Left lung (tissue), 10 donors: ENCODE data around the gene HNRNPA0. TPM values are rescaled to one million over a fixed set of nuclear protein-coding genes. Genes with fewer than 3 reads are reported as not detected.

ENCODE experiments used
- ATAC-seq: fragments of 200-7000 bp; cut with Tn5 transposase; one replicate; pipeline ENCODE4 v1.9.1; 2020; ENCODE audit warnings: moderate library complexity
- DNase-seq, 4 donors: peaks; one replicate each; pipeline ENCODE4 v3.0.0-alpha.2; 2013 to 2020
- H3K27ac ChIP-seq, 2 donors: fragments of 200-600 bp; sonication (generic) in 1 of 2; one replicate each; pipeline versions ENCODE4 v1.5.0 to v1.8.0; 2020 to 2021
- H3K27me3 ChIP-seq, 2 donors: fragments of 200-600 bp; sonication (generic) in 1 of 2; one replicate each; pipeline versions ENCODE4 v1.5.0 to v1.8.0; 2020 to 2021
- H3K36me3 ChIP-seq, 2 donors: fragments of 200-600 bp; sonication (generic) in 1 of 2; one replicate each; pipeline versions ENCODE4 v1.5.0 to v1.8.0; 2020 to 2021
- H3K4me1 ChIP-seq, 2 donors: fragments of 200-600 bp; one replicate each; pipeline ENCODE4 v1.8.0; 2021
- H3K4me3 ChIP-seq, 2 donors: fragments of 200-600 bp; sonication (generic) in 1 of 2; one replicate each; pipeline versions ENCODE4 v1.5.0 to v1.8.0; 2020 to 2021; ENCODE audit warnings: mild to moderate bottlenecking in 1 of 2
- H3K9me3 ChIP-seq, 2 donors: fragments of 200-600 bp; sonication (generic) in 1 of 2; one replicate each; pipeline versions ENCODE4 v1.5.0 to v1.8.0; 2020 to 2021
- CTCF ChIP-seq, 2 donors: fragments of 200-600 bp; sonication (generic) in 1 of 2; IDR thresholded peaks; one replicate each; pipeline versions ENCODE4 v1.5.0 to v1.8.0; 2021; ENCODE audit warnings: antibody characterized with exemption in 2 of 2
- intact Hi-C, 2 donors: fragments of 100-400 bp; cut with DNase I; formaldehyde crosslinking; loops; one replicate each; pipeline versions ENCODE4 v1.11.2 to v1.14.2; 2022
- polyA plus RNA-seq, 6 donors: library from polyadenylated mRNA; unstranded; fragments of 120-200 nt; gene quantifications; one replicate each; pipeline ENCODE4 v1.2.1, GENCODE V29; 2013; ENCODE audit not compliant: insufficient read length in 6 of 6
- total RNA-seq, 2 donors: library from RNA; stranded (reverse); fragmentation: NEBNext Ultra II Directional; extraction: Animal tissue kit (Norgen Biotek cat#: 25700); gene quantifications; one replicate each; pipeline ENCODE4 v1.2.1, GENCODE V29; 2021
- donor health status: DM: no; HTN: yes; CAD: no.
- donor health status: DM: no; HTN: no; CAD: no.

Gene HNRNPA0
- total and polyA plus RNA-seq, 8 donors: 22.7 to 83.3 (median 71.1) TPM

GRCh38 chr5:137710086-137710485, 44.1 kb downstream of the HNRNPA0 start:
- DNase-seq (no peak), ATAC-seq (no peak)
- Histone ChIP-seq H3K36me3 (no peaks in the 10 kb centered on the region), H3K27me3 (no peaks in the 10 kb centered on the region), H3K4me1 (no peaks in the 10 kb centered on the region), H3K4me3 (no peak overlapping the region), H3K9me3 (peaks cover 0 to 10% of the 10 kb centered on the region in 2 donors), H3K27ac (no peak overlapping the region)
- intact Hi-C loops: no loop called here
- TF ChIP-seq CTCF (IDR thresholded peaks at IDR 0.05): no peak

- no peak overlapping the region for H3K27ac ChIP-seq
Measured at GRCh38 chr5:137708796-137709559, 45.2 kb downstream of the HNRNPA0 start.

GRCh38 chr5:137708062-137708461, 46.1 kb downstream of the HNRNPA0 start:
- H3K4me3 ChIP-seq: no peak overlapping the region
- peaks cover 0 to 3% of the 10 kb centered on the region in 2 donors for H3K9me3 ChIP-seq
- no peak for TF ChIP-seq CTCF (IDR thresholded peaks at IDR 0.05)
- ATAC-seq (no peak), DNase-seq (no peak)
- intact Hi-C loops: no loop called here
- no peaks in the 10 kb centered on the region for H3K4me1 ChIP-seq
- H3K36me3 ChIP-seq: no peaks in the 10 kb centered on the region
- H3K27ac ChIP-seq: no peak overlapping the region
- no peaks in the 10 kb centered on the region for H3K27me3 ChIP-seq

More at GRCh38 chr5:137708796-137709559, 45.2 kb downstream of the HNRNPA0 start:
- intact Hi-C loops: no loop called here
- no peaks in the 10 kb centered on the region for H3K4me1 ChIP-seq
- ATAC-seq (no peak), DNase-seq (no peak)
- no peak overlapping the region for H3K4me3 ChIP-seq
- H3K27me3 ChIP-seq: no peaks in the 10 kb centered on the region
- no peaks in the 10 kb centered on the region for H3K36me3 ChIP-seq
- TF ChIP-seq CTCF (IDR thresholded peaks at IDR 0.05): no peak
- peaks cover 0 to 10% of the 10 kb centered on the region in 2 donors for H3K9me3 ChIP-seq

DNA sequence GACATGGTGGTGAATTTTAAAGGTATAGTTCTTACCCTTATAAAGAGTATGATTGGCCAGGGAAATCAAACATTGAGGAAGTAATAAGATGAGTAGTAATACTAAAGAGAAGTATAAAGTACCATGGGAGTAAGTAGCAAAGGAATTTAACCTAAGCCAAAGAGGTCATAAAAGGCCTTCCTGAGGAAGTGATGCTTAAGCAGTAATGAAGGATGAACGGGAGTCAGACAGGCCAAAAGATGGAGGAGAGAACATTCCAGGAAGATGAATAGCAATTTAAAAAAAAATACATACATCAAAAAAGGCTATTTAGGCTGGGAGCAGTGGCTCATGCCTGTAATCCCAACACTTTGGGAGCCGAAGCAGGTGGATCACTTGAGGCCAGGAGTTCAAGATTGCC, 47.3 kb downstream of the HNRNPA0 start:
- Histone ChIP-seq H3K4me3 (no peak overlapping the region), H3K4me1 (no peaks in the 10 kb centered on the region), H3K9me3 (no peaks in the 10 kb centered on the region), H3K36me3 (no peaks in the 10 kb centered on the region), H3K27ac (no peak overlapping the region), H3K27me3 (no peaks in the 10 kb centered on the region)
- ATAC-seq (no peak), DNase-seq (no peak)
- intact Hi-C loops: no loop called here
- TF ChIP-seq CTCF (IDR thresholded peaks at IDR 0.05): no peak

DNA sequence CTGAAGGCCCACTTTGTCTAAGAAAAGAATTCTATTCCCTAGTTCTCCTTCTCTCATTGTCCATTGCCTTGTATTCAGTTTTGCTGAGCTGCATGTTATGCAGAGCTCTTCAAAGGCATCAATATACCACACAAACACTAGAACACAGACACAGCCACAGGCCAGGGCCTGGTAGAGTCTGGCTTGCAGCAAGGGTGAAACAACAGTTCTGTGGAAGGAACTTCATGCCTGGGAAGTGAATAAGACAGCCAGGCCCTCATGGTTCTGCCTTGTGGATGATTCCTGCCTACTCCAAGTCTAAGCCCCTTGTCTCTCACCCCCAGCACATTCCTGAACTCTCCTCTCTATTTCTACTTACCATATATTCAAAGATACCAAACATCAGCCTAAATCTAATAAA, 49.1 kb downstream of the HNRNPA0 start:
- TF ChIP-seq CTCF (IDR thresholded peaks at IDR 0.05): no peak
- no peaks in the 10 kb centered on the region for H3K36me3 ChIP-seq
- no peaks in the 10 kb centered on the region for H3K27me3 ChIP-seq
- no peaks in the 10 kb centered on the region for H3K4me1 ChIP-seq
- ATAC-seq (no peak), DNase-seq (no peak)
- no peaks in the 10 kb centered on the region for H3K9me3 ChIP-seq
- intact Hi-C loops: no loop called here
- no peak overlapping the region for H3K27ac ChIP-seq
- H3K4me3 ChIP-seq: no peak overlapping the region
